NCI-H1092 (cell line): ENCODE results near the gene ARHGAP10.

Experiments
- DNase-seq: peaks from one replicate; lab custom pipeline; 2025; lab: John Stamatoyannopoulos, UW

The ARHGAP10 gene

DNA sequence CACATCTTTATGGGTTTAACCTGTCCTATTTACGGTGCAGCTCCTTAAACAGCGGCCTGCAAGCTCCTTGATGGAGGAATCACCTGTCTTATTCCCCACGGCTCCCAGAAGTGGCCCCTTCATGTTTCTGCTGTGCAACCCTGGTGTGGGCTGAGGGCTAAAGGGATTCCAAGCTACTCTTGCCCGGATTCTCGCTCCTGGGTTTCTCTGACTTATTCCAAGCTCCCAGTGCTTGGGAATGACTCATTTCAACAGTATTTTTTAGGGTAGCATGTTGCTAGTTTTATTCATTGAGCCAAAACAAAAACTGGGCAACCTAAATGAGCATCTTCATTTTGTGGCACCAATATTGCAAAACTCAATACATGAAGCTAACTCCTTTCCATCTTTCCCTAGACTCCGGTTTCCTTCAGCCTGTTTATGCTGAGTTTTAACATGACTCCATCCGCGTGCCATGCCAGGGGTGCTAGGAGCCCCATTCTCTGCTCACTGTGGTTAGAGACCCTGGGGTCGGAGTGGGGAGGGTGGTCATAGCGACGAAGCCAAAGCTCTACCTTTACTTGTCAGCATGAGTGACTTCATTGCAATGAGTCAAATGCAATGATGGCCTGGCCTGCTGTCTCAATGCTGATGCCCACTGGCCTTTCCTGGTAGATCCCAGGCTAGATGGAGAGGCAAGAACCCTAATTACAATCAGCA, 360.6 kb downstream of the ARHGAP10 start:
- no peak for DNase-seq

- no peak for DNase-seq
Observed at GRCh38 chr4:148093065-148093464, 361.2 kb downstream of the ARHGAP10 start.

DNA sequence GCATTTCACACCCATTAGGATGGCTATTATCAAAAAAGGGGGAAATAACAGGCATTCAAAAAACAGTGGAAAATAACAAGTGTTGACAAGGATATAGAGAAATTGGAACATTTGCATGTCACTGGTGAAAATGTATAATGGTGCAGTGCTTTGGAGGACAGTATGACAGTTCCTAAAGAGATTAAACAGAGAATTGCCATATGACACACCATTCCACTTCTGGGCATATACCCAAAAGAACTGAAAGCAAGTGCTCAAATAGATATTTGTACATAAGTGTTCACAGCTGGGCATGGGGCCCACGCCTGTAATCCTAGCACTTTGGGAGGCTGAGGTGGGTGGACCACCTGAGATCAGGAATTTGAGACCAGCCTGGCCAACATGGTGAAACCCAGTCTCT, 362.3 kb downstream of the ARHGAP10 start:
- DNase-seq, result no peak

- DNase-seq, result no peak
Observed at GRCh38 chr4:148095346-148095923, 363.5 kb downstream of the ARHGAP10 start.

GRCh38 chr4:148097801-148098200, 365.9 kb downstream of the ARHGAP10 start:
- no peak for DNase-seq

GRCh38 chr4:148101235-148101634, 369.3 kb downstream of the ARHGAP10 start:
- no peak for DNase-seq

- no peak for DNase-seq
Observed at GRCh38 chr4:148101790-148102189, 369.9 kb downstream of the ARHGAP10 start.

GRCh38 chr4:148103597-148104355, 371.9 kb downstream of the ARHGAP10 start:
- DNase-seq, result no peak

GRCh38 chr4:148108766-148109165, 376.9 kb downstream of the ARHGAP10 start:
- DNase-seq, result no peak

DNA sequence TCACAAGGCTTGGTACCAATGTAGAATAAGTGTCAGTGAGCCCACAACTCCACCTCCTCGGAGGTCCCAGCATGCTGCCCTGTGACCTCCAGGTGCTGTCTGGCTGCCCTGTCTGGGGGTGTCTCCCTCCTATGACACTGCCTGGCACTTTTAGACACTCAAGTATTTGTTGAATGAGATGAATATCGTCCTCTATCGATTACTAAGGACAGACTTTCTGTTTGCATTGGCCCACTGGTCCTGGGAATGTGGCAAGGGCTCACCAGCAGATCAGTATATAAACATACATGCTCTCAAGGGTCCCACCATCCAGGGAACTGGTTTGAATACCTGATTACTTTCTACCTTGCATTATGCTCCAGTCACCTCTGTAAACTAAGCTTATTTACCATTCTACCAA, 377.3 kb downstream of the ARHGAP10 start:
- no peak for DNase-seq

GRCh38 chr4:148110169-148110568, 378.3 kb downstream of the ARHGAP10 start:
- DNase-seq, result no peak

- no peak for DNase-seq
Observed at GRCh38 chr4:148112231-148112982, 380.5 kb downstream of the ARHGAP10 start.

- DNase-seq, result no peak
Observed at GRCh38 chr4:148114436-148114835, 382.5 kb downstream of the ARHGAP10 start.

GRCh38 chr4:148116264-148116663, 384.4 kb downstream of the ARHGAP10 start:
- no peak for DNase-seq

GRCh38 chr4:148116969-148117368, 385.1 kb downstream of the ARHGAP10 start:
- no peak for DNase-seq

DNA sequence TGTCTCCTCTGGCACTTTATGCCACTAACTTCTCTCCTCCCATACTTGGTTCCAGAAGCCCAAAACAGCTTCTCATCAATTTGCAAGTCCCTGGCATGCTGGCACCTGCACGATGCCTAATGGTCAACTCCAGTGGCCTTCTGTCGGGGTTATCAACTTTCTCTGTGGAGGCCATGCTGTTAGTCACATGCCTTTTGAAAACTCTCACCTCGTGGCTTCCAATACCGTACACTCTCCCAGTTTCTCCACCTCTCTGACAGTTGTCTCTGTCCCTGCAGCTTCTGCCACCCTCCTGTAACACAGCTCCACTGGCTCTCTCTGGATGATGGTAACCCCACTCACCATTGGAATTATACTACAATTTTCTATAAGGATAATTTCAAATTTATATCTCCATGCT, 386.3 kb downstream of the ARHGAP10 start:
- no peak for DNase-seq

DNA sequence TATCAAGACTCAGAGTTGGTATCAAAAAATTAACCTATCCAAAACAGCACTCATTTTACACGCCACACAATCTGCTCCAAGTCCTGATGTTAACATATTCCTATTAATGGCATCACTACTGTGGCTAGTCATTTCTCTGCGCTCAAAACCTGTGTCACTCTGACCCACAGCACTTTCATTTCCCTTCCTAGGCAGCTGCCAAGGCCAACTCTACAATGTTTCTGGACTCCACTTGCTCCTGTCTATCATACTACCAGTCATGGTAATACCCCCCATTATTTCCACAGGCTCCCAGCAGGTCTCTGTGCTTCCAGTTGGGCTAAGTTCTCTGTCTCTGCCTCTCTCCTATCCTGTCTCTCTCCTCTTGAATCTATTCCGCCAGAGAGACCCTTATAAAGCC, 386.7 kb downstream of the ARHGAP10 start:
- no peak for DNase-seq

DNA sequence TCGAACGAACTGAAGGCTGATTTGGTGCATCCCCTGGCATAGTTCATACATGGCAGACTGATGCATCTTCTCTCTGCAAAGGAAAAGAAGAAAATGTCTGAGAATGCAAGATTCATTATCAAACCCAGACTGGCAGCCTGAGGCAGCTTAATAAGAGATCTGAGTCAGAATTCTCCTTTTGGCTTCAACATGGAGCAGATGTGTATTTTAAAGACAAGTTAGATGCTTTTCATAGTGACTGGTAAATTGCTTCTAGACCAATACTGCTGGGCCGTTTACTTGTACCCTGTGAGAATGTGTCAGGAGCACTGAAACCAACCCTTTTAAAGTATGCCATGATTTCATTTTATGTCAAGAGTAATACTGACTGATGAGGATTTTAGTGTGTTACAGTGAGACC, 388.3 kb downstream of the ARHGAP10 start:
- no peak for DNase-seq
